Tibial artery (tissue), 4 donors: ENCODE data around the gene METTL15.
"Not testable (repeated sequence)": the region's sequence is repeated elsewhere in the genome, so short reads cannot be mapped to it uniquely, and the experiment has no call there.

Source experiments
- DNase-seq, 2 donors: peaks; one replicate each; pipeline ENCODE4 v3.0.0-alpha.2; 2019
- H3K27ac ChIP-seq, 2 donors: fragments of 200-600 bp; sonication (generic) in 1 of 2; 1 replicate in 1 of 2; 2 replicates in 1 of 2; pipeline ENCODE4 v1.5.1; 2018 to 2019; ENCODE audit warnings: mild to moderate bottlenecking in 1 of 2
- H3K27me3 ChIP-seq, 2 donors: fragments of 200-600 bp; sonication (generic) in 1 of 2; one replicate each; pipeline versions ENCODE4 v1.5.1 to v1.6.0; 2016 to 2019
- H3K36me3 ChIP-seq, 3 donors: fragments of 200-600 bp; sonication (generic) in 2 of 3; one replicate each; pipeline ENCODE4 v1.5.1; 2016 to 2019; ENCODE audit warnings: mild to moderate bottlenecking in 2 of 3
- H3K4me1 ChIP-seq, 4 donors: fragments of 200-600 bp; sonication (generic) in 2 of 4; 1 replicate in 3 of 4; 2 replicates in 1 of 4; pipeline ENCODE4 v1.5.1; 2016 to 2019
- H3K4me3 ChIP-seq, 2 donors: fragments of 200-600 bp; sonication (generic) in 1 of 2; 1 replicate in 1 of 2; 2 replicates in 1 of 2; pipeline ENCODE4 v1.5.1; 2018 to 2019; ENCODE audit warnings: mild to moderate bottlenecking in 2 of 2
- H3K9me3 ChIP-seq, 3 donors: fragments of 200-600 bp; sonication (generic) in 1 of 3; one replicate each; pipeline ENCODE4 v1.5.1; 2016 to 2019
- intact Hi-C: fragments of 100-400 bp; cut with DNase I; formaldehyde crosslinking; loops from one replicate; pipeline ENCODE4 v1.15.0; 2023; ENCODE audit warnings: low total_unique reads
- TF ChIP-seq, protein P1 (sequence below), 2 experiments: fragments of 200-600 bp in 1 of 2; fragments of 450-650 bp in 1 of 2; IDR thresholded peaks; one replicate each; pipeline ENCODE4 v1.5.1; 2017 to 2019; ENCODE audit warnings: antibody characterized with exemption in 2 of 2, mild to moderate bottlenecking in 1 of 2, moderate library complexity in 1 of 2

METTL15 gene

DNA sequence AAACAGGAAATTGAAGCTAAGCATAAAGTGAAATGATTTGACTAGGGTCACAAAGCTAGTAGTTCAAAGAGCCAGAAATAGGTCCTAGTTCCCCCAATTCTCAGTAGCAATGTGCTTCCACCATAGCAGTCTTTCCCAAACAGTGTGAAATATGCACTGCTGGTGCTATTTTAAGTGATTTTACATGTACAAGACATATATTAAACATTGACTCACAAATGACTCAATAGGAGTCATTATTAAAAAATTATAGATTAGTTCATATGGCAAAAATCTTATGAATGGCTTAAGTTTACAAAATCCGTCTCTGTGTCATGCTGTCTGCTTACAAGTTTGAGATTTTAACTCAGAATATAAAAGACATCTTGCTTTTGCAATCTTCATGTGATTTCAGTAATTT is 21.6 kb upstream of the METTL15 start:
- H3K4me3 ChIP-seq: no peak overlapping the region
- H3K27ac ChIP-seq: no peak overlapping the region
- no peaks in the 10 kb centered on the region for H3K36me3 ChIP-seq
- intact Hi-C loops: no loop called here
- TF ChIP-seq, protein P1, sequence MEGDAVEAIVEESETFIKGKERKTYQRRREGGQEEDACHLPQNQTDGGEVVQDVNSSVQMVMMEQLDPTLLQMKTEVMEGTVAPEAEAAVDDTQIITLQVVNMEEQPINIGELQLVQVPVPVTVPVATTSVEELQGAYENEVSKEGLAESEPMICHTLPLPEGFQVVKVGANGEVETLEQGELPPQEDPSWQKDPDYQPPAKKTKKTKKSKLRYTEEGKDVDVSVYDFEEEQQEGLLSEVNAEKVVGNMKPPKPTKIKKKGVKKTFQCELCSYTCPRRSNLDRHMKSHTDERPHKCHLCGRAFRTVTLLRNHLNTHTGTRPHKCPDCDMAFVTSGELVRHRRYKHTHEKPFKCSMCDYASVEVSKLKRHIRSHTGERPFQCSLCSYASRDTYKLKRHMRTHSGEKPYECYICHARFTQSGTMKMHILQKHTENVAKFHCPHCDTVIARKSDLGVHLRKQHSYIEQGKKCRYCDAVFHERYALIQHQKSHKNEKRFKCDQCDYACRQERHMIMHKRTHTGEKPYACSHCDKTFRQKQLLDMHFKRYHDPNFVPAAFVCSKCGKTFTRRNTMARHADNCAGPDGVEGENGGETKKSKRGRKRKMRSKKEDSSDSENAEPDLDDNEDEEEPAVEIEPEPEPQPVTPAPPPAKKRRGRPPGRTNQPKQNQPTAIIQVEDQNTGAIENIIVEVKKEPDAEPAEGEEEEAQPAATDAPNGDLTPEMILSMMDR (IDR thresholded peaks at IDR 0.05): no peak
- DNase-seq: no peak
- H3K4me1 ChIP-seq: no peaks in the 10 kb centered on the region
- H3K9me3 ChIP-seq: no peaks in the 10 kb centered on the region
- no peaks in the 10 kb centered on the region for H3K27me3 ChIP-seq

DNA sequence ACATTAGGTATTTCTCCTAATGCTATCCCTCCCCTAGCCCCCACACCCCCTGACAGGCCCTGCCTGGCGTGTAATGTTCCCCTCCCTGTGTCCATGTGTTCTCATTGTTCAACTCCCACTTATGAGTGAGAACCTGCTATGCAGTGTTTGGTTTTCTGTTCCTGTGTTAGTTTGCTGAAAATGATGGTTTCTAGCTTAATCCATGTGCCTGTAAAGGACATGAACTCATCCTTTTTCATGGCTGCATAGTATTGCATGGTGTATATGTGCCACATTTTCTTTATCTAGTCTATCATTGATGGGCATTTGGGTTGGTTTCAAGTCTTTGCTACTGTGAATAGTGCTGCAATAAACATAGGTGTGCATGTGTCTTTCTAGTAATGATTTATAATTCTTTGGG is 21.0 kb upstream of the METTL15 start:
- intact Hi-C loops, DNase-seq, H3K27me3 ChIP-seq: not testable (repeated sequence)

DNA sequence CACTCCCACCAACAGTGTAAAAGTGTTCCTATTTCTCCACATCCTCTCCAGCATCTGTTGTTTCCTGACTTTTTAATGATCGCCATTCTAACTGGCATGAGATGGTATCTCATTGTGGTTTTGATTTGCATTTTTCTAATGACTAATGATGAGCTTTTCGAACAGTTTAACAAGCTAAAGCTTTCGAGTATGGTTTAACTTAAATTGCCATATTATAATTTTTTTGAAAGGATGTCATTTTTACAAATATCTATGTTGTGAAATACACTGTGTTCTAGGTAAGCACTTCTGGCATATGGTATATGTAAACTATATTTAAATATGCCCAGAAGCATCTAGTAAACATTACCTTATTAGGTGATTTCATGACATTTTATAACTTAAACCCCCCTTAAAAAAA is 20.5 kb upstream of the METTL15 start:
- intact Hi-C loops, H3K4me3 ChIP-seq, H3K9me3 ChIP-seq, DNase-seq, H3K27ac ChIP-seq, H3K27me3 ChIP-seq, H3K36me3 ChIP-seq, H3K4me1 ChIP-seq: not testable (repeated sequence)

More for the DNA sequence above, 21.0 kb upstream of the METTL15 start:
- H3K4me3 ChIP-seq, H3K4me1 ChIP-seq, H3K27ac ChIP-seq, H3K9me3 ChIP-seq, H3K36me3 ChIP-seq: not testable (repeated sequence)

DNA sequence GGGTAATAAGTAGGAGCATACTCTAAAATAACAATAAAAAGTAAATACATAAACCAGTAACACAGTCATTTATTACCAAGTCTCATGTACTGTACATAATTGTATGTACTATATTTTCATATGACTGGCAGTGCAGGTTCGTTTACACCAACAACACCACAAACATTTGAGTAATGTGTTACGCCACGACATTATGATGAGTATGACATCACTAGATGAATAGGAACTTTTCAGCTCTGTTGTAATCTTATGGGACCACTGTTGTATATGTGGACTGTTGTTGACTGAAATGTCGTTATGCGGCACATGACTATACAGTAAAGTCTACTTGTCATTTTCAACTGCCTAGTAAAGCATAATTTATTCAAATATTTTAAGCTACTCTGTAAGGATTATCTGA is 18.8 kb upstream of the METTL15 start:
- DNase-seq: no peak
- Histone ChIP-seq H3K27me3 (no peaks in the 10 kb centered on the region), H3K9me3 (no peaks in the 10 kb centered on the region), H3K36me3 (no peaks in the 10 kb centered on the region), H3K4me3 (no peak overlapping the region), H3K27ac (no peak overlapping the region), H3K4me1 (no peaks in the 10 kb centered on the region)
- TF ChIP-seq, protein P1 (IDR thresholded peaks at IDR 0.05): no peak
- intact Hi-C loops: no loop called here

DNA sequence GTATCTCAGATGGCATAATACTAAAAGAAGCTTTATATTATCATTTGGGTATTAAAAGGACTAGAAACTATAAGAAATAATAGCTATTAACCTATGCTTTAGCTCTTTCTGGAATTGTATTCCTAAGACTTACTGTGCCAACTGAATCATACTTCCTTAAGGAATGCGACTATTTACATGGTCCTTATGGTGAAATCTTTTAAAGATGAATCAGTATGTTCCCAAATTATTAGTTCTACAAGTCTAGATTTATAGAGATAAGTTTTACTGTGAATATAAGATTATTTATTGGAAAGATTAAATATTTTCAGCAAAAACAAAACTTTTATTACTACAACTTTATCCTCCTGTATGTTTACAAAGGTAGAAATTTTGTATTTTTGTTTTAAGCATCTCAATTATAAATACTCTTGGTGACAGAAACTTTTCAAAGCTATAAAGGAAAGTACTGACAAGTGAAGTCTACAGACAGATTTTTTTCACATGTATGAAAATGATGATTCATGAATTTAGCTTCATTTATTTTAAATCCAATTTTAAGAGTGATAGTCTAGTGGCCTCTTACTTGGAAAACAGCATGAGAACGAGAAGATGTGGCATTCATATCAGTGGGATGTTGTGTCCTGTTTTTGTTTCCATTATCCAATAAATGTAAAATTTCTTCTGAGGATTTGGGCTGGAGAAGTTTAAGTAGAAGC is 18.0 kb upstream of the METTL15 start:
- intact Hi-C loops: no loop called here
- no peak overlapping the region for H3K4me3 ChIP-seq
- no peaks in the 10 kb centered on the region for H3K4me1 ChIP-seq
- H3K36me3 ChIP-seq: no peaks in the 10 kb centered on the region
- no peaks in the 10 kb centered on the region for H3K27me3 ChIP-seq
- H3K27ac ChIP-seq: no peak overlapping the region
- H3K9me3 ChIP-seq: no peaks in the 10 kb centered on the region
- no peak for DNase-seq
- TF ChIP-seq, protein P1 (IDR thresholded peaks at IDR 0.05): no peak

DNA sequence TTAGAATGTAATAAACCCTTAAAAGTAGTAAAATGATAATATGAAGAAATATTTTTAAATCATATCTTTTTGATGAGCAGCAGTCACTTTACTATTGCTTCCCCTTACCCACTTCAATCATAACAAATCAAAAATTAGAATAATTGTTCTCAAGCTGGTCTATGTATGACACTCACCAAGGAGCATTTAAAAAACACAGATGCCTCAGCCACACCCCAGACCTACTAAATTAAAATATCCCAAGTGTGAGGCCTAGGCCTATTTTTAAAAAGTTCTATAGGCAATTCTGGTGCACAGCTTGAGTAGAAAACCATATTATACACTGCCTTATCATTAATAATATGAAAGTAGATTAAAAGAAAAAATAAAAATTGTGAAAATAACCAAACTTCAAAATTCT is 15.4 kb upstream of the METTL15 start:
- intact Hi-C loops: no loop called here
- no peak overlapping the region for H3K27ac ChIP-seq
- TF ChIP-seq, protein P1 (IDR thresholded peaks at IDR 0.05): no peak
- H3K4me3 ChIP-seq: no peak overlapping the region
- H3K9me3 ChIP-seq: no peaks in the 10 kb centered on the region
- no peaks in the 10 kb centered on the region for H3K4me1 ChIP-seq
- no peaks in the 10 kb centered on the region for H3K27me3 ChIP-seq
- no peaks in the 10 kb centered on the region for H3K36me3 ChIP-seq
- DNase-seq: no peak

DNA sequence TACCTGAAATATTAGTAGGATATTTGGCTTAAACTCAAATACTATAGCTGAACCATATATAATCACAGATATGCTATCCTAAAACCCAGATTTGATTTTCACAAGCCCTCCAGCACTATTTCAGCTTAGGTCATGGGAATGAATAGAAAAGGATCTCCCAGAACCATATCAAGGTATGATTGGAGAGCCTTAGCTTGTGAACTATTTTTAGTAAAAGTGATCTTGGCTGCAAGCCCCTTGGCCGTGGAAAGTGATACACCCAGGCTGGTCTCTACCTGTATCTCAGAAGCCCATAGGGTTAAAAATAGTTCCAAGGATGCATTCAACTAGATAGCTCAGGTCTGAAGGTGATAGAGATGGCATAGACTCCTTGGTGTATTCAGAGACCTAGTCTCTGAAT is 9.9 kb upstream of the METTL15 start:
- Histone ChIP-seq H3K36me3 (no peaks in the 10 kb centered on the region), H3K4me1 (peaks cover 0 to 5% (median 0%) of the 10 kb centered on the region in 4 donors), H3K4me3 (no peak overlapping the region), H3K27me3 (no peaks in the 10 kb centered on the region), H3K9me3 (no peaks in the 10 kb centered on the region), H3K27ac (no peak overlapping the region)
- intact Hi-C loops: no loop called here
- no peak for DNase-seq
- TF ChIP-seq, protein P1 (IDR thresholded peaks at IDR 0.05): no peak
